GM21737 (cell line): ENCODE measurements around the gene WIPF2.

Experiments used
- ATAC-seq: cut with Tn5 transposase; IDR thresholded peaks from one replicate; pipeline ENCODE4 v1.9.1; 2021; ENCODE audit warnings: mild to moderate bottlenecking, moderate library complexity; ENCODE audit not compliant: unreplicated experiment

Gene WIPF2

GRCh38 chr17:40244255-40244654 lies 25.2 kb downstream of the WIPF2 start:
- no peak for ATAC-seq

DNA sequence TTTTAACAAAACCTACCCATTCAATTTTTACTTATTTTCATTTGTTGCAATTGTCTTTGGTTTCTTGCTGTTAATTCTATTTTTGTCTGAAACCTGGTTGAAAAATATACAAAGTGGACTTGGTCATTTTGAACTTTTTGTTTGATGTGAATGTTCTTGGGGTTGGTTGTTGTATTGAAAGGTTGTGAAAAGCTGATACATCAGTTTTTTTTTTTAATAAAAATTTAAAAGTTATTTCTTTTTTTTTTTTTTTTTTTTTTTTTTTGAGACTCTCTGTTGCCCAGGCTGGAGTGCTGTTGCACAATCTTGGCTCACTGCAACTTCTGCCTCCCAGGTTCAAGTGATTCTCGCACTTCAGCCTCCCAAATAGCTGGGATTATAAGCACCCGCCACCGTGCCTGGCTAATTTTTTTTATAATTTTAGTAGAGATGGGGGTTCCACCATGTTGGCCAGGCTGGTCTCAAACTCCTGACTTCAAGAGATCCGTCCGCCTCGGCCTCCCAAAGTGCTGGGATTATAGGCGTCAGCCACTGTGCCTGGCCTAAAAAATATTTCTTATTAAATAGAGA lies 28.9 kb downstream of the WIPF2 start:
- ATAC-seq = no peak

GRCh38 chr17:40248507-40248906 lies 29.4 kb downstream of the WIPF2 start:
- ATAC-seq = no peak

DNA sequence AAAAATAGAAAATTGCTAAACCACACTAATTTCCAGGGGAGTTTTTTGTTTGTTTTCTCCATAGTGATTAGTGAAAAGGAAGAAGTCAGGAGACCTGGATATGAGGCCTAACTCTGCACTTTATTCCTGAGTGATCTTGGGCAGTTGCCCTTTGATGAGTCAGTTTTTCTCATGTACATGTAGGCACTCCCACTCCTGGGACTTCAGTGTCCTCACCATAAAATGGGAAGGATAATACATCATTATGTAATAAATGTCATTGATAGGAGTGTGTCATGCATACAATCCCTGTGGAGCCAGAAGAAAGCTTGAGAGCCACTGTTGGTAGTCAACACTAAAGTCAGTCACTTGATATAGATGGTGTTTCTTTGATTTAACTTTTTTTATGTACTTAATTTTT lies 32.5 kb downstream of the WIPF2 start:
- no peak for ATAC-seq

DNA sequence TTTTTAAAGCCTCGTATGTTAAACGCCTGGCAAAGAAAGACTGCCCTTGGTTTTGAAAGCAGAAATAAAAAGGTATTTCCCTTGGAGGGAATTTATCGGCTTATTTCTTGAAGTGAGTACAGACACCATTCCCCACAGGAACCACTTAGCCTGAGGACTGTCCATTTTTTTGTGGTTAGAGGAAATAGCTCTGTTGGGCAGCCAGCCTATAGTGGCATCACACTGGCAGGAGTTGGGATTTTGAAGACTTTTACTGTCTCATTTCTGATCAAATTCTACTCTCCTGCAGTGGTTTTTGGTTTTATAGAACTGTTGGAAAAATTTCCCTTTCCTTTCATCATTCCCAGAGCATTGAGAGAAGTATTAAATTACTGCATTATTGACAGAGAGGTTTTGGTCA lies 34.5 kb downstream of the WIPF2 start:
- no peak for ATAC-seq

DNA sequence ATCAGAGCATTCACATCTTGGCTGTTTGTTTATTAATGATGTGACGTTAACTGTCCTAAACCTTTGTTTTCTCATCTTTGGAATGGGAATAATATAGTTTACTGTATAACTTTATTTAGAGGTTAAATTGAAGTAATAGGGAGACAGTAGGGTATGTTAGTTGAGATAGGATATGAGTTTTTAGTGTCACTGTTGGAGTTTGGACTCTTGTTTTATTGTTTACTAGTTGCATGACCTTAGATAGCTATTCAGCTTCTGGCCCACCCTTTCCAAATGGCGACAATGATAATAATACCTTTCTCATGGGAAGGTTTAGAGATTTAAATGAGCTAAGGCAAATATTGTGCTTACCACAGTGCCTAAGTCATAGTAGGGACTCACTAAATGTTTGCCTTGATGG lies 40.4 kb downstream of the WIPF2 start:
- no peak for ATAC-seq

DNA sequence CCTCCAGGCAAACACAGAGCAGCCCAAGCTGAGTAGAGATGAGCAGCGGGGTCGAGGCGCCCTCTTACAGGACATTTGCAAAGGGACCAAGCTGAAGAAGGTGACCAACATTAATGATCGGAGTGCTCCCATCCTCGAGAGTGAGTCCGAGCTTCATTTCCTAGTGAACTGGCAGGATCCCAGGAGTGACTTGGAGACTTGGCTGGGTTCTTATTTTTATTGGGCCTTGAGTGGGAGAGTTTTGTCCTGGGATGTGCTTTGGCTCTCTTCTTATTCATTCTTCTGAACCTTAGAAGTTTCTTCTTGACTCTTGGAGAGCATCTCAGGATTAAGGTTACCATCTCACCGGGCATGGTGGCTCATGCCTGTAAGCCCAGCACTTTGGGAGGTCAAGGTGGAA lies 41.4 kb downstream of the WIPF2 start:
- no peak for ATAC-seq

GRCh38 chr17:40264458-40265185 lies 45.5 kb downstream of the WIPF2 start:
- ATAC-seq = no peak

- ATAC-seq = no peak
Observed at GRCh38 chr17:40265337-40265736, 46.2 kb downstream of the WIPF2 start.

DNA sequence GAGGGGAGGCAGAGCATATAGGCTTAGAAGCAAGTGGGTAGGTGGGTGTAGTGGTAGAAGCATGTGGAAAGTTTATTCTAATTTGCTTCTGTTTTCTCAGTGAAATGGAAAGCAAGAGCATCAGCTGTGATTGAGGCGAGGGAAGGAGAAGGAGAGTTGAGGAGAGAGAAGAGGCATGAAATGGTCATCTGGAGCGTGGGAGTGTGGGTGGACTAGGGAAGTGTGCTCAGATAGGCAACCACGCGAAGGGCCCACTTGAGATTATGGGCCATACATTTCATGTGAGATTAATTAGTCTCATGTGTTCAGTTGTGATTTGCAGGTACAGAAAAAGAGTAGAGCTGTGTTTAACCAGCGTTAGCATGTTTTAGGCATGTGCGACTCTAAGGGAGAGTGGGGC lies 47.8 kb downstream of the WIPF2 start:
- no peak for ATAC-seq

DNA sequence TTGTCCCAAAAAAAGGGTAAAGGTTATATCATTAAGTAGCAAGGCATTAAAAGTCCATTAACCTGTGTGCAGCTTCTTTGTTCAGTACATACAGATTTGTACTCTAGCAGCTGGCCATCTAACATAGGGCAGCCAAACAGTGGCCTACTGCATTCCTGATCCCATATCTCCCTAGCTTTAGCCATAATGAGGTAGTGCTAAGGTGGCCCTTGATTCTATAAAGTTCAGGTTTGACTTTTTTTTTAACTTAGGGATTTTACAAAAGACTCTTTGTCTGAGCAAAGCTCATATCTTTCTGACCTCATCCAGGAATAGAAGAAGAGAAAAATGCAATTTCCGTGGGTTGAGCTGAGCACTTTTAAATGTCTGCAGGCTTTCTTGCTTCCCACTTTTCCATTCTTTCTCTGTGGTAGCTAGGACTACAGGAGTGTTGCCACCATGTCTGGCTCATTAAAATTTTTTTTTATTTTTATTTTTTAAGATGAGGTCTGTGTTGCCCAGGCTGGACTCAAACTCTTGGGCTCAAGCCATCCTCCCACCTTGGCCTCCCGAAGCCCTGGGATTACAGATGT lies 49.1 kb downstream of the WIPF2 start:
- no peak for ATAC-seq

DNA sequence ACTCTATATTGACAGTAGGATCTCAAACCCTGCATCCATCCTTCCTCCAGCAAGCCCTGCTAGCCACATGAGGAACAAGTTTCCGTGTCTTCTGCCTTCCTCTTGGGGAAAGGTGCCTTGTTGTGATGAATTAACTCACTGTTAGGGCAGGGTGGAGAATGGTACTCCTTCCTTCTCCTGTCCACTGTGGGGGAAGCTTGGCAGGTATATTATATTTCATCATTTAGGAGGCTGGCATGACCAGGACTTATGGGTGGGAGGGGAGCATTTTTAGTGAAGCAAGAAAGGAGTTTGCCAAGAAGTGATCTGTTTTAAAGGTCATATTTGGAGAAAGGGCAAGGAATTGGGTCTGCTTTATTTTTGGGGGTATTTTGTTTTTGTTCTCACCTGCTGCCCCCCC lies 59.3 kb downstream of the WIPF2 start:
- no peak for ATAC-seq

DNA sequence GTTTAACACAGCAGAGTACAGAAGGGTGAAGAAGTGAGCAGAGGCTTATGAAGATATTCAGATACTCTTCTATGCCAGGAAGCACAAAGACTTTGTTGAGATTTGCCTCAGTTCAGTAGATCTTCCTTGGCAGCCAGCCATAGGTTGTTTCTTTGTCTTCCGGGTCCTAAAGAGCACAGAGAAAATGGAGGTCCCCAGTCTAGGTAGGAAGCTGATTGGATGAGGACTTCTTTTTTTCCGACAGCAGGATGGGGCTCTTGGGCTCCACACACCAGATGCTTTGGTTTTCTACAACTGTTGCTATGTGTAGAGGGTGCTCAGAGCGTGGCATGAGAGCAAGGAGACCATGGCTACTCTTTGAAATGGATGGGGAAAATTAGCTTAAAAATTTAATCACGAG lies 60.3 kb downstream of the WIPF2 start:
- ATAC-seq = no peak

DNA sequence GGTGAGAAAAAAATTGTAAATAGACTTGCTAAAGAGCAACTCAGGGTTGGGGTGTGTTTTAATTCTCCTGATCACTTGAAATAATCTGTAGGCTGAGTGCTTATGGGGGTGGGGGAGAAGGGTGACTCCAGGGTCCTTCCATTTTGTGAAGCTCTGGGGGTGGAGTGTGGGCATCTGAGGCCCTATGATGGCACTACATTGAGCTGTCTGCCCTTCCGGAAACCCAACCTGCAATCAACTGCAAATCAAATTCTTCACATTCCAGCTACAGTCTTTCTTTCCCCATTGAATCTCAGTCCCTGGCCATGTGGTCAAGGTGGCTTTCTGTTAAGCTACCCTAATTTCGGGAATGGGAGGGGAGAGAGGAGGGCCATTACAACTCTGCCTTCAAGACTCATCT lies 62.6 kb downstream of the WIPF2 start:
- ATAC-seq = no peak

- no peak for ATAC-seq
Observed at GRCh38 chr17:40283662-40284061, 64.6 kb downstream of the WIPF2 start.

DNA sequence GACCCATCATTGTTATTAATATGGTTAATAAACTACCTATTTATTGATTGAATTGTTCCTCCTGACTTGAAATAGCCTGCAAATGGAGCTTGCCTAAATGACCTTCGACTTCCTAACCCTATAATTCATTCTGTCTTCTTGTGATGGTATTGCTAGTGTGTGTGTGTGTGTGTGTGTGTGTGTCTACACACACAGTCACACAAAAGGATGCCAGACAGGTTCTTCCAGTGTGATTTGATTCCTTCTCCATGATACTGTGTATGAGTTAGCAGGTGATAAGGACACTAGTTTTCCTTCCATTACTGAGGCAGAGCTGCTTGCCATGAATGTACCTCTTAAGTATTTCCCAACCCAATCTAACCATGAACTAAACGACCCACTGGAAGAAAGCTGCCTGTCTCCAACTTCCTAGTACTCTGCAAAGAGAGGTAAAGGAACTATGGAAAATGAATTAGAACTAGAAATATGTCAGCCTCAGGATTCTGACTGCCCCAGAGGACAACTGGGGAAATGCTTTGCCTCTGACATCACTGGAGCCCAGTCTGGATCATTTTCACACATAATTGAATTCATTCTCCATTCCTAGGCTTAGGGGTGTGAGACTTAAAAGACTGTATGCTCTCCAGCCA lies 65.1 kb downstream of the WIPF2 start:
- no peak for ATAC-seq

GRCh38 chr17:40286473-40286872 lies 67.4 kb downstream of the WIPF2 start:
- no peak for ATAC-seq

DNA sequence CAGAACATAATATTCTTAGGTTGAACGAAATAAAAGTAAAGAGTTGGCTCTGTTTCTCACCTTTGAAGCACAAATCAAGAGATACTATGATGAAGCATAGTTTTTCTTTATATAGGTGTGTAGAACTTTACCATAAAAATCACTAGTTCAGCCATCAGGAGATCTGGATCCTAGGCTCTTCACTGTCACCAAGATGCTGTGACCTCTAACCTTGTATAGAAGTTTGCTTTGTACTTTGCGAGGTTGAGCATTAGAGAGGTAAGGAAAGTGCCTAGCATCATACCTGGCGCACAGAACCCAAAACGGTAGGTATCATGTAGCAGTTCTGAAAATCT lies 68.0 kb downstream of the WIPF2 start:
- ATAC-seq = no peak

GRCh38 chr17:40287494-40288369 lies 68.6 kb downstream of the WIPF2 start, which contains the start of gene CDC6:
Gene CDC6 (plus strand): TSS chr17:40287879. CDS start chr17:40289421, 1,542 bp downstream.
- peak; percentile 86 for ATAC-seq

DNA sequence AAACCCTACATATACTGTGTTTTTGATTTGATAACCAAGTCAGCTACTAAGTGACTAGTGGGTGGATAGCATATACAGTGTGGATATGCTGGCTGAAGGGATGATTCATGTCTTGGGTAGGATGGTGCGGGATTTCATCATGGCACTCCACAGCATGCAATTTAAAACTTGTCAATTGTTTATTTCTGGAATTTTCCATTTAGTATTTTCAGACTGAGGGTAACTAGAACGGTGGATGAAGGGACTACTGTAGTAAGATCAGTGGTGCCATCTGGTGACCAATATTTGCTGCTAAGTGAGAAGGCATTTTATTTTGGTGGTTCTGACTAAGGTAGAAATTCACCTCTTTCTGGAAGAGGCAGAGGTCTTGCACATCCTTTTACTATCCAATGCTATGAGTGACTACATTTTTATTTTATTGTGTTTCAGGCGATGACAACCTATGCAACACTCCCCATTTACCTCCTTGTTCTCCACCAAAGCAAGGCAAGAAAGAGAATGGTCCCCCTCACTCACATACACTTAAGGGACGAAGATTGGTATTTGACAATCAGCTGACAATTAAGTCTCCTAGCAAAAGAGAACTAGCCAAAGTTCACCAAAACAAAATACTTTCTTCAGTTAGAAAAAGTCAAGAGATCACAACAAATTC lies 71.7 kb downstream of the WIPF2 start:
- no peak for ATAC-seq

DNA sequence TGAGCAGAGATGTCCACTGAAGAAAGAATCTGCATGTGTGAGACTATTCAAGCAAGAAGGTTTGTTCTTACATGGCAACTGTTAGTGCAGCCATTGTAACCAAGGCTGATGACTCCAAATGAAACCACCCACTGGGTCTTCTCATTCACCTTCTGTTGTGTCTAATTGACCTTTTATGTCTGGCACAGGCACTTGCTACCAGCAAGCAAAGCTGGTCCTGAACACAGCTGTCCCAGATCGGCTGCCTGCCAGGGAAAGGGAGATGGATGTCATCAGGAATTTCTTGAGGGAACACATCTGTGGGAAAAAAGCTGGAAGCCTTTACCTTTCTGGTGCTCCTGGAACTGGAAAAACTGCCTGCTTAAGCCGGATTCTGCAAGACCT lies 72.2 kb downstream of the WIPF2 start:
- no peak for ATAC-seq
